ENCODE data around the gene GCSAML. TPM values are rescaled to one million over a fixed set of nuclear protein-coding genes. Genes with fewer than 3 reads are reported as not detected.
A peak's percentile ranks its signal among the peaks of the same experiment; 100 is the strongest.
"Not testable (repeated sequence)": the region's sequence is repeated elsewhere in the genome, so short reads cannot be mapped to it uniquely, and the experiment has no call there.

GCSAML gene
- total RNA-seq: not detected in 2 replicates
- polyA plus RNA-seq (2012): not detected

- no peak for DNase-seq (ENCODE audit: low read depth)
Observed at GRCh38 chr1:247548769-247549182, at the start of gene GCSAML. Gene GCSAML (plus strand): TSS chr1:247549134. CDS start chr1:247549192, 58 bp downstream.

DNA sequence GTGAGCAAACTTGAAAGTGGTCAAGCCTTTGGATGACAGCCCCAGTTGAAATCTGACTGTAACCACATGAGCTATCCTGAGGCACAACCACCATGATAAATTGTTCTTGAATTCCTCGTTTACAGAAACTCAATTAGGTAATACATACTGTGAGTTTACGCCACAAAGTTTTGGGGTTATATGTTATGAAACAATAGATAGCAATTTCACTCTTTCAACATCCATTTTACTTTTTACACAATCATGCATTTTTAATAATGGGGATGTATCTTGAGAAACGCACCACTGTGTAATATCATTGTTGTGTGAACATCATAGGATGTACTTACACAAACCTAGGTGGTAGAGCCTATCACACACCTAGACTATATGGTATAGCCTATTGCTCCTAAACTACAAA is 48.1 kb upstream of the GCSAML start:
- no peak for DNase-seq (ENCODE audit: low read depth)

GRCh38 chr1:247506831-247507230 is 42.1 kb upstream of the GCSAML start:
- no peak for DNase-seq (ENCODE audit: low read depth)

- DNase-seq (ENCODE audit: low read depth): no peak
Observed at GRCh38 chr1:247517795-247518612, 30.9 kb upstream of the GCSAML start.

GRCh38 chr1:247518613-247518891 is 30.4 kb upstream of the GCSAML start:
- DNase-seq (ENCODE audit: low read depth): no peak

DNA sequence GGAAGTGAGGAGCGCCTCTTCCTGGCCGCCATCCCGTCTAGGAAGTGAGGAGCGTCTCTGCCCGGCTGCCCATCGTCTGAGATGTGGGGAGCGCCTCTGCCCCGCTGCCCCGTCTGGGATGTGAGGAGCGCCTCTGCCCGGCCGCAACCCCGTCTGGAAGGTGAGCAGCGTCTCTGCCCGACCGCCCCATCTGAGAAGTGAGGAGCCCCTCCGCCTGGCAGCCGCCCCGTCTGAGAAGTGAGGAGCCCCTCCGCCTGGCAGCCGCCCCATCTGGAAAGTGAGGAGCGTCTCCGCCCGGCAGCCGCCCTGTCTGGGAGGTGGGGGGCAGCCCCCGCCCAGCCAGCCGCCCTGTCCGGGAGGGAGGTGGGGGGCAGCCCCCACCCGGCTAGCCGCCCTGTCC is 27.0 kb upstream of the GCSAML start:
- DNase-seq (ENCODE audit: low read depth): not testable (repeated sequence)

- DNase-seq (ENCODE audit: low read depth): no peak
Observed at GRCh38 chr1:247528812-247529474, 20.0 kb upstream of the GCSAML start.

DNA sequence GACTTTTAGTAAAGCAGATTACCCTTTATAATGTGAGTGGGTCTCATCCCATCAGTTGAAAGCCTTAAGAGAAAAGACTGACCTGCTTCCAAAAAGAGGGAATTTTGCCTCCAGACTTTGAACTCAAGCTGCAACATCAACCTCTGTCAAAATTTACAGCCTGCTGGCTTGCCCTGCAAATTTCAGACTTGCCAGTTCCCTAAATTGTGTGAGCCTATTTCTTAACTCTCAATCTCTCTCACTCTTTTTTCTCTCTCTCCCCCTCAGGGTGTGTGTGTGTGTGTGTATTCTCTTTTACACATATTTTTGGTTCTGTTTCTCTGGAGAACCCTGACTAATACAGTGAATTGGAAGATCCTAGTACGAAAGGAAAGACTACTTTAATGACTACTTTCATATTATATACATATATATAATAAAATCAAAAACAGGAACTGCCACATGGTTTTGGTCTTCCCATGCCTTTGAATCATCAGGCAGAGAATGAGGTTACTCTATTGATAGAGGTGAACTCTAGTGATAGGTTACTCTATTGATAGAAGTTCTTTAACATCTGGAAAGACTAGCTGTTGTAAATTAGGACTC is 19.1 kb upstream of the GCSAML start:
- no peak for DNase-seq (ENCODE audit: low read depth)

- DNase-seq (ENCODE audit: low read depth): no peak
Observed at GRCh38 chr1:247530785-247531184, 18.1 kb upstream of the GCSAML start.

DNA sequence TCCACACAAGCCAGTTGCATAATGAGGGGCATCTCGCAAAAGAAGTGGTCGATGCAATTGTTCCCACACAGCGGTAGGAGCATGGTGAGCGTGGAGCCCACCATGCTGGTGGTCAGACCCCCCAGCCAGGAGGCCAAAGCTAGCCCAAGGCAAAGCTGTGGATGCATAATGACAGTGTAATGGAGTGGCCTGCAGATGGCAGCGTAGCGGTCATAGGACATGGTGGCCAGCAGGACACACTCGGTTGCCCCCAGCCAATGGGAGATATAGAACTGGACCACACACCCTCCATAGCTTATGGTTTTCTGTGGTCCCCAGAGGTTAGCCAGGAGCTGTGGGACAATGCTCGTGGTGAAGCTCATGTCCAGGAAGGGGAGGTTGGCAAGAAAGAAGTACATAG is 17.0 kb upstream of the GCSAML start:
- no peak for DNase-seq (ENCODE audit: low read depth)

DNA sequence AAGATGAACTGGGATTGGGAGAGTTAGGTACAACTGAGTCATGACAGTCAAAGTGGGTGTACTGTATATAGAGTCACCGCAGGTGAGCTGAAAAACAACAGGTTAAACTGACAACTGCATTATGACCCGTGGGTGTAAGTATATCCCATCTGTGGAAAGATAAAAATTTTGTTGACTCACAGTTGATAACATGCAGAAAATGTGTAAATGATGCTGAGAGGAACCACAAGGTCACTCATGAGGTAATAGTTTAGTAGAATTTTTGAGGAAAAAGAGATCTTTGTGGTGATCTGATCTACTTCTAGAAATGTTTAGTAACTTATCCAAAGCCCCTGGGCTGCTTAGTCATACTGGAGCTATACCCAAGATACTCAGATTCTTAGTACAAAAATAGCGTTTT is 13.5 kb upstream of the GCSAML start:
- DNase-seq (ENCODE audit: low read depth): no peak

GRCh38 chr1:247536340-247536739 is 12.6 kb upstream of the GCSAML start, which contains the start of gene OR2C3:
Gene OR2C3 (minus strand): TSS chr1:247536440. CDS start chr1:247532511, 3,929 bp downstream.
- no peak for DNase-seq (ENCODE audit: low read depth)

GRCh38 chr1:247538561-247538960 is 10.4 kb upstream of the GCSAML start:
- no peak for DNase-seq (ENCODE audit: low read depth)

DNA sequence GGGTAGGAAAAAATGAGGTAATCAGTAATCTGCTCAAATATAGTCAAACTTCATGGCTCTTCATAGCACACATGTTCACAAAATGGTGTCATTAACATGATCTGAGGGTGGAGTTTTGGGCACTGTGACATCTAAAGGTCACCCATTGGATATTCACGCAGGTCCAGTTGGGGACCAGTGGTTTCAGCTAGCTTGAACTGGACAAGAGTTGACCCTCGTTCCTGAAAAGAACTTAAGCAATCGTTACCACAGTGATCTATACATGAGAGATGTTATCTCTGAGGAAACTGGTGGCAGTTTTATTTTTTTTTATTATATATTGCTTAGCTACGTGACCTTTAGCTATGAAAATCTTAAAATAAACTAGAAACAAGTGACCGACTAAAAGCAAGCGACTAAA is 9.7 kb upstream of the GCSAML start:
- DNase-seq (ENCODE audit: low read depth): no peak

DNA sequence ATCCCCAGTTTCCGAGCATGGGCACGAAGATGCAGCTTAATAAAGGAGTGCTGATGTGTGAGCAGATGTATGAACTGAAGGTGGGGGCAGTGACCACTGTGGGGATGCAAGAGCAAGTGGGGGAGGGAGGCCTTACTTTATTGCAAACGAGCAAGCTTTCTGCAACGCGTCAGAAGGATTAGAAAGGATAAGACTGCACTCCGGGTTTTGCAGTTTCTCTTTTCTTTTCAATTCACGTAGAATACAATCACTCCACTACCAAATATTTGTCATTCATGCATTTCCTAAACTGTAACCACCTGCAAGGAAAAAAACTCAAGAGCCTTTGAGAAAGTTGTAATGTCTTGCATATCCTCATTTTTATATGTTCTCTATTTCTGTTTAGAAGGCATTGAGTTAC is 8.4 kb upstream of the GCSAML start:
- no peak for DNase-seq (ENCODE audit: low read depth)

GRCh38 chr1:247542811-247543210 is 6.1 kb upstream of the GCSAML start:
- no peak for DNase-seq (ENCODE audit: low read depth)

- DNase-seq (ENCODE audit: low read depth): peak; percentile 0
Observed at GRCh38 chr1:247548092-247548491, 842 bp upstream of the GCSAML start.

DNA sequence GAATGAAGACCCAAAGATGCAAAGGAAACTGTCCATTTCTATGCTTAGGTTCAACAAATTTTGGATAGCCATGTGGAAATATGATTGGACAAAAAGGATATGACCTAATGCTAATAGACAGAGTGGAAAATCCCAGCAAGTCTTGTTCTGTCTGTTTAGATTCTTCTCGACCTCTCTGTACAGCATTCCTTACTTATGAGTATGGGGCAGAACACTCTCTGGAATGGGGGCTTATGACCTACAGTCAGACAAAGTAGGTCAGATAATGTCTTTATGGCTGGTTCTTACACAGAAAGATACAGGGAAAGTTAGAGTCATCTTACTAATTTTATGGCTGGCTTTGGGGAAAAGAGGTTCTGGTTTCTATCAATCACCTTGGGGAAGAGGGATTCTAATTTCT is 2.8 kb downstream of the GCSAML start:
- DNase-seq (ENCODE audit: low read depth): no peak

DNA sequence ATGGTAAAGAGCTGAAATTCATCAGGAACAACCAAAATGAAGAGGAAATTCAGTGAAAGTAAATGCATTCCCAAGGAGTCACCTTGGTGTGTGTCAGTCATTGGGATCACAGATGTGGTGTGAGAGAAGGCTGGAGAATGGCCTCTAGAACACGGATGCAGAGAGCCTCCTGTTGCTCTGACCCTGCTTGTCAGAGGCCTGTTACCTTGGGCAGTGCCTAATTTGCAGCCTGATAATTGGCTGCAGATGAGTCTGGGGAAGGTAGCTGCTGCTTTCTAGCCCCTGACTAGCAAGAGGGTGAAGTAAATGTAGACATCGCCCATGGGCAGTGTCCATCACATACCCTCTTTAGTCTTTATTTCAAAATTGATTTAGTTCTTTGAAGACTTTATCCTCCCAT is 3.3 kb downstream of the GCSAML start:
- DNase-seq (ENCODE audit: low read depth): no peak

DNA sequence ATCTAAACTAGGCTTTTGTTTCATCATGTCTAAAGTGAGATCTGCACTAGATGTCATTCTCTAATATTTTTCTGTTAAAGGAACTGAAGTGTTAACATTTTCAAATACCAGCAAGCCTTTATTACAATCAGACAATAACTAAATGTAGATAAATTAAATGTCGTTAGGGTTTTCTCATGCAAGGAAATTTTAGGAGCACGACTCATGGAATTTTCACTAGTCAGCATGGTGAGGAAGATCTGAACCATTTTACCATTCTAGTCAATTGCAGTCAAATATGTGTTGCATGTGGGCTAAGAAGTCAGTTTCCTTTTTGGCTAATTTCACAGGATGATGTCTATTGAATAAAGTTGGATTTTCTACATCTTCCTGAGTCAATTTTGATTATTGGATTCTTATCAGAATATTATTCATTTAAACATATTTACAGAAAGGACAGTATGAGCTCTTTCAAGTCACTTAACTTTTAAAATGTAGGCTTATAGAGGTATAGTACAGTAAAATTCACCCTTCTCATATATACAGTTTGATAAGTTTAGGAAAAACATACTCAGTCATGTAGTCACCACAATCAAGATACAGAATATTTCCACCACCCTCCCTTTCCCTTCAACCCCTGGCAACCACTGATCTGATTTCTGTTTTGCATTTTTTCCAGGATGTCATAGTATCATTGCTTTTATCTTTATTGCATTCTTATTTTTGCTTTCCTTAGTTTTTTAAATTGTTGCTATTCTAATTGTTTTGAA is 9.2 kb downstream of the GCSAML start:
- DNase-seq (ENCODE audit: low read depth): no peak

- DNase-seq (ENCODE audit: low read depth): no peak
Observed at GRCh38 chr1:247561711-247562110, 12.8 kb downstream of the GCSAML start.

DNA sequence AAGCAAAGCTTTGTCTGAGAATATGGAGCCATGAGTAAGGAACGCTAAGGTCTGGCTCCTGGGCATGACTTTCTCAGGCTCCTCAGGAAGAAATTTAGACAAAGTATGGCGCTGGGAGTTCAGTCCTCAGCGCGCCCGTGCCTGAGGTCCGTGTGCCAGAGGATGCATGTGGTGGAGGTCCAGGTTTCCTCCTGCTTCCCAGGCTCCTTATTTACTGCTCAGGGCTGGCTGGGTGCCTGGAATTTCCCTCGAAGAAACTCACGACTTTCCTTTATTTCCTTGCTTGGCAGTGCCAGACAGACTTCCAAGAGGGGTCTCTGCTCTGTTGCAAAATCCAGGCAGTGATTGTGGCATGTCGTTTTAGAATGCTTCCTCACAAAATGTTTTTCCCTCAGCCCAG is 13.3 kb downstream of the GCSAML start:
- no peak for DNase-seq (ENCODE audit: low read depth)
